ENCODE data around the gene C19orf44.

DNA sequence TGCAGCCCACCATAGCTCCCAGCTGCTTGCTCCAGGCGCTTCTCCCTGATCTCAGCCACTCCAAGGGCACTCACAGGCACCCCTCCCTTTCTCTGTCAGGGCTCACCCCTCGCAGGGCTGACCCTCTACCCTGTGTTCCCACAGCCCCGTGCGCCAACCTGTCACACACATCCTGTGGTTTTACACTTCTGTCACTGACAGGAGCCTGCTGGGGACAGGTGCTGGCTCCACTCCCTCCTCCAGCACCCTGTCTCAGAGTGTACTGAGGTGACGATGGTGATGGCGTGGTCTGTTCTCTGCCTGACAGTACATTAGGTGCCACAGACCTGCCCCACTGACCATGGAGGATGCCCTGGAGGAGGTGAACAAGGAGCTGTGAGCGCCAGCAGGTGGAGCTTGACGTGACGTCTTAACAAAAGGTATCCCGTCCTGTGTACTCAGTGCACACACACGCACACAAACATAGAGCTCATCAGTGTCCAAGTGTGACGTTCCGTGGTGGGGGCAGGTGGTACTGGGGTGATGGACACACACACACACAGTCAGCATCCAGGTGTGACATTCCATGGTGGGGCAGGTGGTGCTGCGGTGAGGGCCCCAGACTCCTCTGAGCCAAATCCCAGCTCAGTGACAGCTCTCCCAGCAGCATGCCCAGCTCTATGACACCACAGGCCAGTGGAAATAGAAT, 20.9 kb downstream of the C19orf44 start:
- TF ChIP-seq, protein P1, sequence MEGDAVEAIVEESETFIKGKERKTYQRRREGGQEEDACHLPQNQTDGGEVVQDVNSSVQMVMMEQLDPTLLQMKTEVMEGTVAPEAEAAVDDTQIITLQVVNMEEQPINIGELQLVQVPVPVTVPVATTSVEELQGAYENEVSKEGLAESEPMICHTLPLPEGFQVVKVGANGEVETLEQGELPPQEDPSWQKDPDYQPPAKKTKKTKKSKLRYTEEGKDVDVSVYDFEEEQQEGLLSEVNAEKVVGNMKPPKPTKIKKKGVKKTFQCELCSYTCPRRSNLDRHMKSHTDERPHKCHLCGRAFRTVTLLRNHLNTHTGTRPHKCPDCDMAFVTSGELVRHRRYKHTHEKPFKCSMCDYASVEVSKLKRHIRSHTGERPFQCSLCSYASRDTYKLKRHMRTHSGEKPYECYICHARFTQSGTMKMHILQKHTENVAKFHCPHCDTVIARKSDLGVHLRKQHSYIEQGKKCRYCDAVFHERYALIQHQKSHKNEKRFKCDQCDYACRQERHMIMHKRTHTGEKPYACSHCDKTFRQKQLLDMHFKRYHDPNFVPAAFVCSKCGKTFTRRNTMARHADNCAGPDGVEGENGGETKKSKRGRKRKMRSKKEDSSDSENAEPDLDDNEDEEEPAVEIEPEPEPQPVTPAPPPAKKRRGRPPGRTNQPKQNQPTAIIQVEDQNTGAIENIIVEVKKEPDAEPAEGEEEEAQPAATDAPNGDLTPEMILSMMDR (IDR thresholded peaks at IDR 0.05; ENCODE audit: borderline replicate concordance, extremely low read depth, low read length, poor library complexity, severe bottlenecking), result no peak
- no peak for TF ChIP-seq EZH2 (IDR thresholded peaks at IDR 0.05; ENCODE audit: borderline replicate concordance, low read depth, low read length, severe bottlenecking)

Measured in DND-41 (cell line).